ENCODE results near the gene VPS52.
A peak's percentile ranks its signal among the peaks of the same experiment; 100 is the strongest.
"Not testable (repeated sequence)": the region's sequence is repeated elsewhere in the genome, so short reads cannot be mapped to it uniquely, and the experiment has no call there.

The VPS52 gene

DNA sequence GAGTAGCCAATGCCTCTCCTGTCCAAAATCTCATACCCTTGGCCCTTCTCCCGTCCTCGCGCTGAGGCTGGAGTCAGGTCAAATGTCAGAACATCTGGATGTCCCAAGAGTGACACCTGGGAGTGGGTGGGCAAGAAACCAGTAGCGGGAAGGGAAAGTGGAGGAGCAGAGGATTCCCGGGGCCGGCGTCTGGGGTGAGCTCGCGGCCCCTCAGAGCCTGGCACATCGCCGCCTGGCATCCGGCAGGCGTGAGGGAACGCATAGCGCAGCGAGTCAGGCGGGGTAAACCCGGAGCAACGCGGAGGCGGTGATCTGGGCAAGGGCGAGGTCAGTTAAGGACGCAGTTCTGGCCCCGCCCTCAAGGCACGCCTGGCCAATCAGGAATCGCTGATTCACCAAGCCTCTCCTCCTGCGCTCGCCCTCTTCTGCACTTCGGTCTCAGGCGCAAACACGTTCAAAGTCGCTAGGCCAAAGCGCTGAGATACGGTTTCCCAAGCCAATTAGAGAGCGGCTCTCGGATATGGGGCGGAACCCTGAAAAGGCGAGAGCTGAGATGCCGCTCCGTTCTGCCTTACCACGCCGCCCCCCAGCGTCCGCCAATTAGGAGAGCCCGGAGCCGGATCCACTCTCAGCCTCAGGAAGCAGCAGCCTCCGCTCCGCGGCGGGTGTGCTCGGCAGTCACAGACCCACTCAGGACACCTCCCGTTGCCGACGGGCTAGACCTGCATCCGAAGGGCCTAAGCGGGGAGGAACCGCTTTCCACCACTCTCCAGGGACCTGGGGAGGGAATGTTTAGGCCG lies 22.5 kb downstream of the VPS52 start:
- peak; percentile 96 for DNase-seq

DNA sequence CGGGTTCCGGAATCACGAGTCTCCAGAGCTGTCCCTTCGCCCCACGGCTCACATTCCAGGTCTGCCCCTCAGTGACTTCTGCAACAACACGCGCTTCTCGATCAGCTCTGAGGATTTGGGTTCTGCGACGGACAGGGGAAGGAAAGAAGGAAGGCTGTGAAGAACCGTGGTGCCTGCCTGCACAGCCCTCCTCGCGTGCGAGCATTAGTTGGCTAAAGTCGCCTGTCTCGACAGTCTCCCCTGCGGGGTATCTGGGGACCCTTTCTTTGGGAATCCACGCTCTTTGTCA lies 23.1 kb downstream of the VPS52 start:
- DNase-seq = peak; percentile 59

DNA sequence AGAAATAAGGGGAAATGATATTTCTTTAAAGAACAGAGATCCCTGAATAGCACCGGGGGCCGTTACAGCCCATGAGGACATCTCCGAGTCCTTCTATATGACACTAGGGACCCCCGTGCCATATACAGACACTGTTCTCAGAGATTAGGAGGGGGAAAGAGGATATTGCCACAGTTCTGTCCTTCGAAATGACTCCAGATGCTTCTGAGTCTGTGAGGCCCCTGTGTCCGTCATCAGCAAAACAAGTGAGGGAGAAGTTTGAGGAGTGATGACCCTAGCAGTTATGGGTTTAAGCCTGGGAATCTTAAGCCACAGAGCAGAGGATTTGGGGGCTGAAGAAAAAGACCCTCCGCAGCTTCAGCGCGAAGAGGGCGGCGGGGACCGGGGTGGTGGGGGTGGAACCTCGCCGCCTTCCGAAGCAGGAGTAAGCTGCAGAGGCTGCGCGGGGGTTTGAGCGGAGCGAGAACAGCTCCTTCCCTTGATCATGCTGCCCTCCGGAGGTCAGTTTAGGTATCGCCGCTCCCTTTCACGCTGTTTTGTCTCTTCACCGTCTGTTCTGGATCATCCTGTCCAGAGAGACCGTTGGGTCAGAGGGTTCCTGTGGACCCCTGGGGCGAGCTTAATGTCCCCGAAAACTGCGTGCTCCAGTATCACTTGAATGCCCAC lies 23.6 kb downstream of the VPS52 start:
- peak; percentile 97 for DNase-seq

DNA sequence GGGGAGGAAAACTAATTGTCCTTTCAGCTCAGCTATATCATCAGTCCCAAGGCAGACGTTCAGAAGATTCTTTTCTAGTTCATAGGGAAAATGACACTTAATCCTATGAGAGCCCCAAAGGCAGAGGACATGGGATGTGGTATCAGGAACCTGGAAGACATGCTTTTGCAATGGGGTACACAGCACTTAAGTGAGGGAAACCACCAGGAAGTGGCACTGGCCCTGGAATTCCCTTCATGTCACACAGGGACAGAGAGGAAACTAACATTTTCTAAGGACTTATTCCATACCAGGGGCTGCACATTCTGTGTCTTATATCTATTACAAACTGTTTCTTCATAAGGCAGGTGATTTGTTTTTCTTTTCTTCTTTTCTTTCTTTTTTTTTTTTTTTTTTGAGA lies 28.2 kb downstream of the VPS52 start:
- no peak for DNase-seq

DNA sequence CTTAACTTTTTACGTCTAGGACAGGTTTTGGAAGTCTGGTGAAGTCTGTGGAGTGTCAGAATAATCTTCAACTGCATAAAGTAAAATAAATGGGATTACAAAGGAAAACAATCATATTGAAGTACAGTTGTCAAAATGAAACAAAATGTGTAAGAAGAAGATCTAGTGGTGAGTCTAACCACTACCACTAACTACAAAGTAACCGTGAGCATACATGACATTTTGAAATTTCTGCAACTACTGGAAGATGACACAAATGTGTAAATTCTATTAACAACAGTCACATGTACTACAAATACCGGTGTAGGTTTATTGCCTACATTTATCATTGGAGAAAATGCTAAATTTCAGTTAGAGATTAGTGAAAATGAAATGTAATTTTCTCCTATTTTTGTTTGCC lies 29.7 kb downstream of the VPS52 start:
- DNase-seq = no peak

DNA sequence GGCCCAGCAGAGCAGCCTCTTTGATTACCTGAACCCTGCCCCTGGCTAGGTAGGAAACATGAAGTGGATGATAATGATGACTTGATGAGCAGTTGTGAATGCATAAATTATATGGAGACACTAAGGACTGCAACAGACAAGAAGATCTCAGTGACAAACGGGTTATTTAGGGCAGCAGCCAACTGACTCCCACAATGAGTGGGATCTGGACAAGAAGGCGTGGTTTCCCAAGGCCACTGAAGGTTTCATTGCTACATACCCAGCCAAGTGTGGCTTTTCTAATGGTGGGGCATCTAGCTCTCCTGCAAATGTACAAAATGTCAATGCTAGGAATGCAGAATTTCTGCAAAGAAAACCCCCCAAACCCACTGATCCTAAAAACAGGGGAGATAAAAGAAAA lies 33.9 kb downstream of the VPS52 start:
- peak; percentile 4 for DNase-seq

DNA sequence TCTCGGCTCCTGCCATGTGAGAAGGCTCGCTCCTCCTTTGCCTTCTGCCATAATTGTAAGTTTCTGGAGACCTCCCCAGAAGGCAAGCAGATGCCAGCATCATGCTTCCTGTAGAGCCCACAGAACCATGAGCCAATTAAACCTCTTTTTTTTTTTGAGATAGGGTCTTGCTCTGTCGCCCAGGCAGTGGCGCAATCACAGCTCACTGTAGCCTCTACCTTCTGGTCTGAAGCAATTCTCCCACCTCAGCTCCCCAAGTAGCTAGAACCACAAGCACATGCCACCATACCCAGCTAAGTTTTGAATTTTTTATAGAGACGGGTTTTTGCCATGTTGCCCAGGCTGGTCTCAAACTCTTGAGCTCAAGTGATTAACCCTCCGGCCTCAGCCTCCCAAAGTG lies 34.8 kb downstream of the VPS52 start:
- peak; percentile 5 for DNase-seq

DNA sequence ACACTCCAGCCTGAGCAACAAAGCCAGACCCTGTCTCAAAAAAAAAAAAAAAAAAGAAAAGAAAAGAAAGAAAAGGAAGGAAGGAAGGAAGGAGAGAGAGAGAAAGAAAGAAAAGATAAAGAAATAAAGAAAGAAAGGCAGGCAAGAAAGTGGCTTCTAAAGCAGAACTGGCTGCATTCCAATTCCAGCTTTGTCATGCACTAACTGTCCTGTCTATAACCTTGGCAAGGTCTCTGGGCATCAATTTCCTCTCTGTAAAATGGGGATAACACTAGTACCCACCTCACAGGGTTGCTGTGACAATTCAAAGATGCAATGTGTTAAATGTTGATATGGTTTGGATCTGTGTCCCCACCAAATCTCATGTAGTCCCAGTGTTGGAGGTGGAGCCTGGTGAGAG lies 35.3 kb downstream of the VPS52 start:
- no peak for DNase-seq

DNA sequence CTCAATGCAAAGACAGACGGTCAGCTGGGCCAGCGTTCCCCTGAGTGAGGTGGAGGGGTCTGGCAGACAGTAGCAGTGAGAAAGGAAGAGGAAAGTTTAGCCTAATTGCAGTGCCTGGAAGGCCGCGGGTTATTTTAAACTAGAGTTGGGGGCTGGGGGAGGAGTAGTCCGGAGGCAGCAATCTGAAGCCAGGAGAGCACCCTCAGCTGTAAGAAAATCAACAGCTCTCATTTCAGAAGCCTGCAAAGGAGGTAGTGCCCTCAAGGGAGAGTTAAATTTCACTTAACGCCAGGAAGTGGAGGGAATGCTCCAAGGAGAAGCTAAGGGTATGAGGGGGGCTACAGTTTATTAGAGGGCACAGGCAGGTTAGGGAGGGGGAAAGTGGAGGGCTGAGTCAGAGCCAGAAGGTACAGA lies 36.4 kb downstream of the VPS52 start:
- DNase-seq = no peak

DNA sequence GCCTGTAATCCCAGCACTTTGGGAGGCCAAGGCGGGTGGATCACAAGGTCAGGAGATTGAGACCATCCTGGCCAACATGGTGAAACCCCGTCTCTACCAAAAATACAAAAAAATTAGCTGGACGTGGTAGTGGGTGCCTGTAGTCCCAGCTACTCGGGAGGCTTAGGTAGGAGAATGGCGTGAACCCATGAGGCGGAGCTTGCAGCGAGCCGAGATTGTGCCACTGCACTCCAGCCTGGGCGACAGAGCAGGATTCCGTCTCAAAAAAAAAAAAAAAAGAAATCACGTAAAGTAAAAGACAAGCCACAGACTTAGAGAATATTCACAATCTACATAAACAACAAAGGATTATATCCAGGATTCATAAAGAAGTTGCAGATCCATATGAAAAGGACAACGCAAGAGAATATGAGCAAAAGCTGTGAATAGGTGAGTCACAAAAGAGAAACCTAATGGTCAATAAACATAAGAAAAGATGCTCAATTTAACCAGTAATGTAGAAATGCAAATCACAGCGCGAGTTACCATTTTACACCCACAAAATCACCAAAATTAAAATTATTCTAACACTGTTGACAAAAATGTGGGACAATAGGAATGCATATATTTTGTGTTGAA lies 45.1 kb downstream of the VPS52 start:
- not testable (repeated sequence) for DNase-seq

DNA sequence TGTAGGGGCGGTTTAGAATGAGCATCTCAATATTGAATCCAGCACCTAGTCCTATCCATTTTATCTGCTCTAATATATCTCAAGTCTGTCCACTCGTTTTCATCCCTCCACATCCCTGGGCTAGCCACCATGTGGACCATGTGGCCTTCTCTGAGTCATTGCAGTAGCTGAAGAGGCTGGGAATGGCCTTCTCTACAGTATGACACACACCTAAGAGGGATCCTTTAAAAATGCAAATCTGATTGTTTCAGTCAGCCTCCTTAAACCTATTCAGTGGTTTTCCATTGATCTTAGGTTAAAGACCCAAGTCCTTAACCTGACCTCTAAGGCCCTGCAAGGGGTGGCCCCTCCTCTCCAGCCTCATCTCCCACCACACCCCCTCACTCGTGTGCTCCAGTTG lies 54.0 kb downstream of the VPS52 start:
- DNase-seq = no peak

DNA sequence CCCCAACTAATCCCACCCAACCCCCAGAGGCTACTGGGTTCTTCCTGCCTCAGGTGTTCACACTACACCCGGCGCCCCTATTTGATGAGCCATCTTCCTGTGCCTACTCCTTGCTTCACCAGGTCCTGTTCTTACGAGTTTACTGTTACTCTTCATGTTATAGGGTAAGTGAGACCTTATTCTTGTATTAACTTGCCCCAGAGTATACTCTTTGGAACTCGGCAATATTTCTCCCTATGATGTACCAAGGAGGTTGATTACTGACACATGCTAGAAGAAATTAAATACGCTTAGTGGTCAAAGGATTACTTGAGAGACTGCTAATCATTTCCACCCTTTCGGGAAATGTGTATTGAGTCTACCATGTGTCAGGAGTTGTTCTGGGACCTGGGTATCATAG lies 54.4 kb downstream of the VPS52 start:
- no peak for DNase-seq

DNA sequence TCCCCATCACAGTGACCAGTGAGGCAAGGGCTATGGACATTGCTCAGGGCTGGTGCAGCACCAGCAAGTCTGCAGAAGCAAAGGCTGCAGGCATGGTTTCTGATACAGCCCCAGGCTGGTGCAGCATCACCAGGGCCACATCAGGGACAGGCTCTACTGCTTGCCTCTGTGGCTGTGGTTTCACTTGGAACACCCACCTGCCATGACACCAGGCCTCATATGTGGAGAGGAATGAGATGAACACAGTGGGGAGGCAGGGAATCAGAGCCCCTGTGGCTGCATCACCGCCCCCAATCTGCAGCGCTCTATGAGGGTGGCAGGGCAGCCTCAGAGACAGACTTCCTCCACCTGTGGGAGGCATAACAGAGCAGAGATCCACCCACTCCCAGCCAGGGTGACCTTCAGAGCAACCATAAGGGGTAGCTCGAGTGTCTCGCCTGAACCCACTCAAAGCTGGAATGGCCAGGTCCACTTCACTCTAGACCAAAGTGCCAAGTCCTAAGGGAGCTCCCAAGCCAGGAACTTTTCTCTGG lies 55.5 kb downstream of the VPS52 start:
- DNase-seq = no peak

DNA sequence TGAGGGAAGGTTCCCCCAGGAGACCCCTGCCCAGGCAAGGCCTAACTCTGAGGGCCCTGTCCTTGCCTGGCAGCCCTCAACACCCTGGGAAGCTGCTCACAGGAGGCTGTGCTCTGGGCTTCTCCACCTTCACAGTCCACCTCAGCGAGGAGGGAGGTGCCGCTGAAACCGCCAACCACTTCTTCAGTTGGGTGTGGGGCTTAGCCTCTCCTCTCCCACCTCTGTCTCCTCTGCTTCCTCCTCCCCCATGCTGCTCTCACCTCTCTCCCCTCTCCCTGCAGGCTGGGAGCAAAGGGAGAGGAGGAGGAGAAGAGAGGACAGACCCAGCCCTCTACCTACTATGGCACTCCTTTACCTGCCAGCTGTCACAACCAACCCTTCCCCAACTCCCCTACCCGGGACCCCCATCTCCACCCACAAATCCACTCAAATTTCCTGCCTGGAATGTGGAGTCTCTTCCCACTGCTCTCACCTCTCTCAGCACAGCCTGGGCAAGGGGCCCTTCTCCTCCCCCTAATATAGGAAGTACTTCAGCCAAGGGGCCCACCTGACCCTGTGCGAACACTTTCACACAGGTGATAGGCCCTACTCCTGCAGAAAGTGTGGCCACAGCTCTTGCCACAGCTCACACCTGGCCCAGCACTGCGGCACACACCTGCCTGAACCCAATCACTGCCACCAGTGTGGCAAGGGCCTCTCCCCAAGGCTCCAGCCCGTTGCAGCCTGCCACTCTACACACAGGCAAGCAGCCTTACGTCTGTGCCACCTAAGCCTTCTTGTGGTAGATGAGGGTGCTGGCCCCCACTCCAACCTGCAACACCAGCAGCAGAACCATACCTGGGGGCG lies 56.2 kb downstream of the VPS52 start:
- no peak for DNase-seq

DNA sequence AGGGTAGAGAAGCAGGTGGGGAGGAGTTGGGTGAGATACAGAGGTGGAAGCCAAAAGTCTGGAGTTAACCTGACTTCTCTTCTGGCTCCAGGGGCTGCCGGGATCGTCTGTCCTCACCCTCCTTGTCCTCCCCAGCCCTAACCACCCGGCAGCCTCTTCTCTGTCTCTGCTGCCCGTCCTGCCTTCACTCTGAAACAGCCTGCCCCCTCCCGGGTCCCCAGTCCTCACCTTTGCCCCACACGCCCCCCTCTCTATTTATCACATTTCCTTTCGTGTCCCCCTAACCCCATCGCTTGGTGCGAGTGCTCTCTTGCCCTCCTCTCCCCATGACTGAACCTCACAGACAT lies 57.7 kb downstream of the VPS52 start:
- no peak for DNase-seq

DNA sequence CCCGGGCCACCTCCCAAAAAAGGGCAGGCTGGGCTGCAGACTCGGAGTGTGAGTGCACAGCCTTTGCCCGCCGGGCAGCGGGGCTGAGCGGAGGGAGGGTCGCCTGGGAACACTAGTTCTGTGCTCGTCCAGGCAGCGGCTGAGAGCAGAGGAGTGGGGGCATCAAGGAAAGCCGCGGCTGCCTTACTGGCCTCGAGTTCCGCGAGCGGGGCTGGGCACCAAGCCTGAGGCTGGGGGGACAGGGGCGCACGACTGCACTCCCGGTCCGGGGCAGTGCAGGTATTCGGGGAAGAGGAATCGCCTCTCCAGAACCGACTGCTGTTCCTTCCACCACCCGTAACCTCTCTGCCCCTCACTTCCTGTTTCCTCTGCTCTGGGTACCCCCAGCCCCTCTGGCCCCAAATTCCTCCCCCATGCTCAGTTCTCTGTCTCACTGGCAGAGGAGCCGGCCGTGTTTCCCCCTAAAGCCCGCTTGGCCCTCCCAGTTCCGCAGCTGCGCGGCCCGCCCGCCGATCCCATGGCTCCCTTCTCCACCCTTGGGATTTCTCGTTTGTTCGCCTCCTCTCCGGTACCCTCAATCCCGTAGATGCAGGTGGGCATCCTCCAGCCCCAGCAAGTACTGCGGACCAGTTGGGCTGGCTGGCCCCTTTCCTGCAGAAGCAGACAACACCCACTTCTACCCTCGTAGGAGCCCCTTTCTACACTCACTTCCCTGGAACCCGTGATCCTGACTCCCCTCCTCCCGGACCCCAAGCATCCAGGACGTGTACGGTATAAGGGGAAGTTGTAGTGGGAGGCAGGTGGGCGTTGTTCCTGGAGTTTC lies 58.3 kb downstream of the VPS52 start:
- DNase-seq = no peak

DNA sequence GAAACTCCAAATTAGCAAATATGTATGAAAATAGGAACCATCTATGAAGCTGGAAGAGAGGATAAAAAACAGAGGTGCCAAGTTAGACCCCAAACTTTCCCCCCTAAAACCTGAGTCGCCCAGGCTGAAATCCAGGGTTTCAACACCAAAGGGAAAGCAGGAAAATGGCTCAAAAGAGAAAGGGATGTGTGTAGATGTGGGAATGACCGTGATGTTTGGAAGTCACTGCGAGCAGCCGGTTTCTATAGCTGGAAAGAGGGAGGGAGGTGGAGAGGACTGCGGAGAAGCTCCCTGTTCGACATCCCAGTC lies 58.9 kb downstream of the VPS52 start:
- DNase-seq = no peak

DNA sequence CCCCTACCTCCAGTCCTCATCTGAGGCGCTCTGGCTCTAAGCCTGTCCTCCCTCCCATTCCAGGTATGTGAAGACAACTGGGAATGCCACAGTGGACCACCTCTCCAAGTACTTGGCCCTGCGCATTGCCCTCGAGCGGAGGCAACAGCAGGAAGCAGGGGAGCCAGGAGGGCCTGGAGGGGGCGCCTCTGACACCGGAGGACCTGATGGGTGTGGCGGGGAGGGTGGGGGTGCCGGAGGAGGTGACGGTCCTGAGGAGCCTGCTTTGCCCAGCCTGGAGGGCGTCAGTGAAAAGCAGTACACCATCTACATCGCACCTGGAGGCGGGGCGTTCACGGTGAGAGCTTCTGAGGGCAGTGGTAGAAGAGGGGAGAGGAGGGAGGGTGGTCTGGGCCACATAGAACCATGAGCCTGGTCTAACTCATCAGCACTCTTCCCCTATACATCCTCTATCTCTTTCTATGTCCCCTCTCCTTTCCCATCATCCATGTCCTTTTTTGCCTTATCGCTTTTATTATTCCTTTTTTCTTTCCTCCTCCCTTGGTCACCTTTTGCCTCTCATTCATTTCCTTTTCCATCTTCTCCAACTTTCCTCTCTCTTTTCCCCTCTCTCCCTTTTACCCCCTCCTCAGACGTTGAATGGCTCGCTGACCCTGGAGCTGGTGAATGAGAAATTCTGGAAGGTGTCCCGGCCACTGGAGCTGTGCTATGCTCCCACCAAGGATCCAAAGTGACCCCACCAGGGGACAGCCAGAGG lies 59.8 kb downstream of the VPS52 start:
- no peak for DNase-seq

DNA sequence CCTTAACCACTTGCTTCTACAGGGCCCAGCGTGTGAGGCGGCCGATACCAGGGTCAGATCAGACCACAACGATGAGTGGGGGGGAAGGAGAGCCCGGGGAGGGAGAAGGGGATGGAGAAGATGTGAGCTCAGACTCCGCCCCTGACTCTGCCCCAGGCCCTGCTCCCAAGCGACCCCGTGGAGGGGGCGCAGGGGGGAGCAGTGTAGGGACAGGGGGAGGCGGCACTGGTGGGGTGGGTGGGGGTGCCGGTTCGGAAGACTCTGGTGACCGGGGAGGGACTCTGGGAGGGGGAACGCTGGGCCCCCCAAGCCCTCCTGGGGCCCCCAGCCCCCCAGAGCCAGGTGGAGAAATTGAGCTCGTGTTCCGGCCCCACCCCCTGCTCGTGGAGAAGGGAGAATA lies 60.5 kb downstream of the VPS52 start:
- DNase-seq = no peak

DNA sequence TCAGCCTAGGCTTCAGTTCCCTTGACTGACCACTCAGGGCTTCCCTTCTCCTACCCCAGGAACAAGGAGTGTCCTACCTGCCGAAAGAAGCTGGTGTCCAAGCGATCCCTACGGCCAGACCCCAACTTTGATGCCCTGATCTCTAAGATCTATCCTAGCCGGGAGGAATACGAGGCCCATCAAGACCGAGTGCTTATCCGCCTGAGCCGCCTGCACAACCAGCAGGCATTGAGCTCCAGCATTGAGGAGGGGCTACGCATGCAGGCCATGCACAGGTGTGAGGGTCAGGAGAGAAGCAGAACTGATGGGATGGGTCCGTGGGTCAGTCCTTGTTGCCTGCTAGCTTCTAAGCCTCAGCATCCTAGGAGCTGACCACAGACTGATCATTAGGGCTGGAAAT lies 61.8 kb downstream of the VPS52 start:
- DNase-seq = no peak

DNA sequence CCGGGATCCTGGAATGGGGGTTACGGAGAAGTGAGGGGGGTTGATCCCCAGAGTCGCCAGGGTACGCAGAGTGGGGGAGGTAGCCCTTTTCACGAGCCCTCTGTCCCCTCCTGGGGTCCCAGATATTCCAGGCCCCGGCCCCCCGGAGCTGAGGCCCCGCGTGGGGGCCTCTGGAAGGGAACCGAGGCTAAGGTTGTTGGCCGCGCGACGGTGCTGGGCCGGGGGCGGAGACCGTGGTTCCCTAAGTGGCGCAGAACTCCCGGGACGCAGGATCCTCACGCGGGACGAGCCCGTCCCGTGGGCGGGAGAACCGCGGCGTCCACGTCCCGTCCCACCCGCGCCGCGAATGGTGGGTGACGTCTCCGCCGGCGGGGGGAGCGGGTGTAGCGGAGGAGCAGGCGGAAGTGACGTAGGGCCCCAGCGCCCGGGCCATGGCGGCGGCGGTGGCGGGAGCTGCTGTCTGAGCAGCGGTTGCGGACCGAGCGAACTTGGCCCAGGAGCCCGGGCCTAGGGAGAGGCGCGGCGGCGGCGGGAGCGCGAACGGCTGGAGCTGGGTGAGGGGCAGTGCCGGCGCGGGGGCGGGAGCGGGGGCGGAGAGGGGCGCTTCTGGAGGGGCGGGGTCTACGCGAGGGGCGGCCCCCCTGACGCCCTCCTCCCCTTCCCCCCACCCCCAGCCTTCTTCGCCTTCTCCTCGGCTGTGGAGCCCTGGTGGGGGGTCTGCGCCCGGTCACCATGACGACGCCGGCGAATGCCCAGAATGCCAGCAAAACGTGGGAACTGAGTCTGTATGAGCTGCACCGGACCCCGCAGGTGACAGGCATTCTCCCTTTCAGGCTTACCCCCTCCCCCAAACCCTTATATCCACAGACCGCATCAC lies 63.3 kb downstream of the VPS52 start, which contains the start of gene RING1:
TSS of gene RING1 (plus strand) at position 410 of the 877 bp plus-strand sequence. CDS start at position 733, 323 bp downstream.
- DNase-seq = peak; percentile 88
